Measurements from ENCODE around the gene PSG5.
"Not testable (repeated sequence)": the region's sequence is repeated elsewhere in the genome, so short reads cannot be mapped to it uniquely, and the experiment has no call there.

Gene PSG5

DNA sequence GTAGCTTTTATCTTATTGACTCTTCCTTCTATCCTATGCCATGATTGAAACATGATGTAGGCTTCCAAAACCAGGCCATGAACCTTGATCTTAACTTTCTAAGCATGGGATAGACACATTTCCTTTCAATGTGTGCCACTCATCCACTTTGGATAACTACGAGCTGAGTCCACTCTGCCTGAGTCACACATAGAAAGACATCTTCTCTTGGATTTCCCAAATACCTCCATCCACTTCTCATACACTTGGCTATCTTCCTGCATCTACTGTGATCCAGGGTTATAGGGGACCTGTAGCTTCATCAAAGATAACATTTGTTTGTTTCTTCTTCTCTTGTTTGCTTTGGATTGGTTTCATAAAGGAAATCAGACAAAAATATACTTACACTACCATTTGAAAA lies 44.6 kb downstream of the PSG5 start:
- H3K27me3 Mint-ChIP-seq = peaks cover 20% of the 10 kb centered on the region
- H3K4me3 Mint-ChIP-seq; H3K4me1 Mint-ChIP-seq (ENCODE audit: low read depth); H3K27ac Mint-ChIP-seq; H3K36me3 Mint-ChIP-seq (ENCODE audit: low read depth): not testable (repeated sequence)
- H3K9me3 Mint-ChIP-seq = peaks cover 16% of the 10 kb centered on the region

GRCh38 chr19:43132696-43133095 lies 53.6 kb downstream of the PSG5 start:
- no peaks in the 10 kb centered on the region for H3K36me3 Mint-ChIP-seq (ENCODE audit: low read depth)
- H3K9me3 Mint-ChIP-seq = no peaks in the 10 kb centered on the region
- H3K4me1 Mint-ChIP-seq (ENCODE audit: low read depth) = no peaks in the 10 kb centered on the region
- peaks cover 5% of the 10 kb centered on the region for H3K27me3 Mint-ChIP-seq
- no peak overlapping the region for H3K27ac Mint-ChIP-seq
- H3K4me3 Mint-ChIP-seq = no peak overlapping the region

DNA sequence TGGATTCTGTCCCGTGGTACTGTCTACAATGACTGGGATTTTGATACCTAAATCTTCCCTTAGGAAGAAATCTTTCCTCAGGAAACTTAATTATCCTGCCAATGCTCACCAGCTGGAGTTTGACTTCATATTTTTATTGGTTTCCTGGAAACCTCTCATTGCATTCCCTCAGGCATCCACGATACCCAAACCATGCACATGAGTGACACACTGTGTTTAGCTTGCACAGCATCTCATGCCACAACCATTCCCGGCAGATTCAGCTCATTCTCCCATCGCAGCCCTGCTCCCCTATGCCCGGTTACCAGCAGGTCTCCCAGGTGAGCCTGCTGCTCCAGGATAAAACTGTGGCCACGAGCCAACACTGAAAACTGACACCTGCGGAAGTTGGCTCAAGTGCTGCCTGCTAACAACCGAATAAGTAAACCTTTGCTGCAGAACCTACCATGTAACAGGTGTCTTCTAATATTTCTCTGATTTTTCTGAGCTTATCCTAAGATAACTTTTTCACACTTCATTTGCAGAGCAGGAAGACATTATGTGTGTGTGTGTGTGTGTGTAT lies 55.0 kb downstream of the PSG5 start:
- not testable (repeated sequence) for H3K9me3 Mint-ChIP-seq; H3K27ac Mint-ChIP-seq; H3K4me1 Mint-ChIP-seq (ENCODE audit: low read depth); H3K4me3 Mint-ChIP-seq; H3K36me3 Mint-ChIP-seq (ENCODE audit: low read depth); H3K27me3 Mint-ChIP-seq

DNA sequence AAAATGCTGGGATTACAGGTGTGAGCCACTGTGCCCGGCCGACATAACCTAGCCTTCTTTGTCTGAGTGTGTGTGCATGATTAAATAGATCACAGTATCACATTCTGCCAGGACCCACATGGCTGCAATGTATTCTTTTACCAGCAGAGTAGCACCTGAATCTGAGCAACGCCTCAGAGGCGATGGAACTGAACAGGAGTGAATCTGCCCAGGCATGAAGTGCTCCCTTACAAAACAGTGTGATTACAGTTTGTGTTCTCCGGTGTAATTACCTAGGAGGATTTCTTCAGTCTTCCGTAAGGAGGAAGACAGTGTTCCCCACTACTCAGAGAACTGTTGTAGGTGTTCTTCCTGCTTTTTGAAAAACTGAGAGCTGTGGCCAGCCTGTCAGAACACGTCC lies 57.1 kb downstream of the PSG5 start:
- not testable (repeated sequence) for H3K36me3 Mint-ChIP-seq (ENCODE audit: low read depth); H3K4me3 Mint-ChIP-seq; H3K27ac Mint-ChIP-seq; H3K27me3 Mint-ChIP-seq; H3K4me1 Mint-ChIP-seq (ENCODE audit: low read depth); H3K9me3 Mint-ChIP-seq

DNA sequence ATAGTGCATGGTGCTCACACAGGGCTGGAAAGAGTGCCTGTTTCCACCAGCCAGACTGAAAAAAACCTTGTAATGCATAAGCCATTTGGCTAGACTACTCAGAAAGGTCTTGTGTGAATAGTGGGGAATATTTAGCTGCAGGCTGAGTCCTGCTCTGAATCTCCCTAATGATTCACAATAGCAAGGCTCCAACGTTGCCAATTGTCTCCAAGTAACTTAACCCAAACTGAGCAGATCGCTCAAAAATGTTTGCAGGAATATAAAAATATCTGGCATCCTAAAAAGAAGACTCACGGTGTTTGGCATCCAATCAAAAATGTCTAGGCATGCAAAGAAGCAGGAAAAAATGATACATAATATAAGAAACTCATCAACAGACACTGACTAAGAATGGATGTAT lies 59.0 kb downstream of the PSG5 start:
- not testable (repeated sequence) for H3K4me3 Mint-ChIP-seq; H3K9me3 Mint-ChIP-seq; H3K27me3 Mint-ChIP-seq; H3K4me1 Mint-ChIP-seq (ENCODE audit: low read depth); H3K36me3 Mint-ChIP-seq (ENCODE audit: low read depth); H3K27ac Mint-ChIP-seq

- H3K27me3 Mint-ChIP-seq = no peaks in the 10 kb centered on the region
- H3K9me3 Mint-ChIP-seq = no peaks in the 10 kb centered on the region
- H3K4me3 Mint-ChIP-seq = no peak overlapping the region
- H3K36me3 Mint-ChIP-seq (ENCODE audit: low read depth) = no peaks in the 10 kb centered on the region
- H3K27ac Mint-ChIP-seq = no peak overlapping the region
- no peaks in the 10 kb centered on the region for H3K4me1 Mint-ChIP-seq (ENCODE audit: low read depth)
Observed at GRCh38 chr19:43126720-43127119, 59.6 kb downstream of the PSG5 start.

- no peak overlapping the region for H3K4me3 Mint-ChIP-seq
- H3K9me3 Mint-ChIP-seq = peaks cover 4% of the 10 kb centered on the region
- no peaks in the 10 kb centered on the region for H3K36me3 Mint-ChIP-seq (ENCODE audit: low read depth)
- no peaks in the 10 kb centered on the region for H3K27me3 Mint-ChIP-seq
- no peaks in the 10 kb centered on the region for H3K4me1 Mint-ChIP-seq (ENCODE audit: low read depth)
- H3K27ac Mint-ChIP-seq = no peak overlapping the region
Observed at GRCh38 chr19:43124360-43124759, 62.0 kb downstream of the PSG5 start.

DNA sequence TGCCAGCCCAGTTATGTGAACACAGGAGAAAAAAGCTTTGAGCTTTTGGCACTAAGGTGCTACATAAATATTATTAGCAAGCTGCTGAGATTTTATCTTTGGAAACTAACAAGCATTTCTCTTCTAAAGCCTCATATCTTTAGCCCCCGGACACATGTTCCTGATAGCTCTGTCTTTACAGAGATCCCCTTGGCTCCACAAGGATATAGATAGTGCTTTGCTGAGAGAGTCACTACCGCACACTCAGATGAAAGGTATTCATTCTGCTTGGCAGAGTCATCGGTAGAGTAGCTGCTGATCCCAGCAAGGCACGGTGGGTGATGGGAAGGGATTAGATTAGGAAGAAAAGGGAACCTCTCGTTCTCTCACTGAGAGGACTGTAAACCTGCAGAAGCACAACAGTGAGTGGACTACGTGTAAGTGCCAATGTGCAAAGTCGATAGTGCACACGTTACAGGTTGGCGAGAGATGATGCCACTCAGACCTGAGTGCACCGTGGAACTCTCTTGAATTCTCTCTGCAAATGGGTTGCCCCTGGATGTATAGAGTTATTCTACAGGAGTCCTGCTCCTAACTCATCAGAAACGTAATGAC lies 65.8 kb downstream of the PSG5 start:
- not testable (repeated sequence) for H3K9me3 Mint-ChIP-seq; H3K27me3 Mint-ChIP-seq; H3K27ac Mint-ChIP-seq; H3K4me3 Mint-ChIP-seq; H3K4me1 Mint-ChIP-seq (ENCODE audit: low read depth); H3K36me3 Mint-ChIP-seq (ENCODE audit: low read depth)

DNA sequence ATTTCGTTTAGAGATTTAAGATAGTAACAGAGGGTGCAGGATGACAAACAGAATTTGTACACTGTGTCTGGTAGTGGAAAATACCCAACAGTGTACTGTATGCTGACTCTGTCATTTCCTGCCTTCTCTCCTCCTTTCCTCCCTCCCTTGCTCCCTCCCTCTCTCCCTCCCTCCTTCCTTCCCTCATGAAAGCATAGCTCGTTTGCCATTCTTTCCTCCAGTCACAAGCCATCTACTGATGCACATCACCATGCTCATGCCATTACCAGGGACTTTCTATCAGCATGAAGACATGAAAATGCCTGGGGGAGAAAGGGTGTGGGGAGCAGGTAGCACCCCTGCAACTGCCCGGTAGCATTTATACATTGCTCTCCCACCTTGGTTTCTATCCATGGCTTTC lies 66.8 kb downstream of the PSG5 start:
- not testable (repeated sequence) for H3K4me1 Mint-ChIP-seq (ENCODE audit: low read depth); H3K36me3 Mint-ChIP-seq (ENCODE audit: low read depth); H3K9me3 Mint-ChIP-seq; H3K4me3 Mint-ChIP-seq; H3K27ac Mint-ChIP-seq; H3K27me3 Mint-ChIP-seq

Measured in stimulated activated naive CD8-positive, alpha-beta T cell treated with anti-CD3 and anti-CD28 coated beads, Interleukin-15, Interleukin-2, amounts not matched to agents 100 ng/mL and 50 ng/mL, for 24 hours (primary cell).